GM19043 (cell line): ENCODE measurements around the gene ZNRF3.
"Not testable (repeated sequence)": the region's sequence is repeated elsewhere in the genome, so short reads cannot be mapped to it uniquely, and the experiment has no call there.

Experiments
- ATAC-seq: cut with Tn5 transposase; IDR thresholded peaks from one replicate; pipeline ENCODE4 v1.9.1; 2021; ENCODE audit warnings: low read depth; ENCODE audit not compliant: unreplicated experiment

Gene ZNRF3

GRCh38 chr22:29000641-29001040, 117.3 kb downstream of the ZNRF3 start:
- ATAC-seq = no peak

DNA sequence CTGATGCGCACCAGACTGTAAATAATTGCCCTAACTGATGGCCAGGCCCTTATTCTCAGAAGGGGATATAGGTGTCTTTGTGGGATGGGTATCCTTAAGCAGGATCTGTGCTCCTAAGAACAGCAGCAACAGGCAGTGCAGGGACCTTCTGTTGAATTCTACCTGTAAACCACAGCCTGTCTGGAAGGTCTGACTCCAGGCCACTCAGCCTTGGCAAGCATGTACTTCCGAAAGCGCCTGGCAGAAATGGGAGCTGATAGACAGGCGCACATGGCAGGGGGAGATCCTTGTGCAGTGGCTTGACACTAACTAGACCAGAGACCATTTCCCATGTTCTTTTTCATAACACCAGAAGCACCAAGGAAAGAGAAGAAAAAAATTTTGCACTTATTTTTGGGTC, 119.2 kb downstream of the ZNRF3 start:
- ATAC-seq = no peak

DNA sequence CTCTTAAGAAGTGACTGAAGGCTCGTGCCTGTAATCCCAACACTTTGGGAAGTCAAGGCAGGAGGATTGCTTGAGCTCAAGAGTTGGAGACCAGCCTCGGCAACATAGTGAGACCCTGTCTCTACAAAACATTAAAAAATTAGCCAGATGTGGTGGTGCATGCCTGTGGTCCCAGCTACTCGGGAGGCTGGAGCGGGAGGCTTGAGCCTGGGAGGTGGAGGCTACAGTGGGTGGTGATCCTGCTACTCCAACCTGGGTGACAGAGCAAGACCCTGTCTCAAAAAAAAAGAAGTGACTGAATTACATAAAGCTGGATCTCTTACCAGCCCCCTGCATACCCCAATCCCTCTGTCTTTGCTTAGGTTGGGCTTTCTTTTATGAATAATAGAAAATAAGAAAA, 120.2 kb downstream of the ZNRF3 start:
- ATAC-seq = no peak

DNA sequence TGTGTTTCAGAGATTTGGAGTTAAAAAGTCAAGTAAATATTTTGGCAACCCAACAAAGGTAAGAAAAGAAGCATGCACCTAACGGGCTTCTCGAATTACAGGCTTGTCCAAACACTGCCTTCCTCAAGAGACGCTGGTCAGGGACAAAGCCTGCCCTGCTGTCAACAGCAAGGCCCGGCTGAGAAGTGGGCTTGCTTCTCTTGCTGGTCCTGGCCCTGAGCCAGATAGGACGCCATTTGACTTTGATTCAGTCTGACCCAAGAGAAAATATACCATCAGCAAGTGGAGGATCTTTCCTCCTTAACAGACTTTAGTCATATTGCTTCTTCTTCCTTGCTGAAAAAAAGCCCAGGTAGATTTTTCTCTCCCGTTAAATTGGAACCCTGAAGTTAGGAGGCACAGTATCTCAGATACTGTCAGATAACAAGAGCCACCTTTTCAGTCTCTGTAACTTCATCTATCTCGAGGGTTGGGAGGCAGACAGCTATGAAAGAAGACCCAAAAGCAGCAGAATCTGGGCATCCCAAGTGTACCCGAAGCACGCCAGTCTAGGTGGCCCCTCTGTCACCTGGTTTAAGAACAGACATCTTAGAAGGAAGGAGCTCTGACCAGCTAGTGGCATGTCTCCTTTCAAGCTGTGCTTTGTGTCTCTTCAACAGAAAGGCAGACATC, 120.7 kb downstream of the ZNRF3 start:
- no peak for ATAC-seq

DNA sequence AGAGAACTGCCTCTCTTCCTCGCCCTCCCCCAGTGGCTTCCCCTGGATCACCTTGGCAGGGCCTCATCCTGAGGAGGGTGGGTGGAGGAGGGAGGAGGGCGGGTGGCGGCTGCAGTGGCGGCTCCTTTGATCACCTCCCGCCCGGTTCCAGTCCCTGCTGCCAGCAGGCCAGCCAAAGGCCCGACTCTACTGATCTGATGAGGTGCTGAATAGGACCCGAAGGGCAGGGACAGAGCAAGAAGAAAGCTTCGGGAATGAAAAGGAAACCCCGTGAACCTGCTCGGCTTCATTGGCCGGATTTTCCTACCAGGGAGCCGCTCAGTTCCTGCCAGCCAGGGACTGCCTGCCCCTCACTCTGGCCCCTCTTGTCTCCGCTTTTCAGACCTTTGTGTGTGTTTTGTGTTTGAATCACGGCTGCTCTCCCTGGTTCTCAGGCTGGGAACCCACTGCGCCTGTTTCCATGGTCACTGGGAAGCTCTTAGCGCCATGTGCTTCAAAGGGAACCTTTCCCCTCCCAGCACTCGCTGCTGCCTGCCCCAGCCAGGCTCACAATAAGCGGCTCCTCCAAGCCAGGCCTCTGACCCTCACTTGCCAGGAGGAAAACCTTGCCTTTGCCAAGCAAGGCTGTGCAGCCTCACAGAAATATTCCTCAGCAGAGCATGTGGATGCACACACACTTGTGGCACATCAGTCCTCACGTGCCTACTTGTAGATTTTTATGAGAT, 121.4 kb downstream of the ZNRF3 start:
- no peak for ATAC-seq

DNA sequence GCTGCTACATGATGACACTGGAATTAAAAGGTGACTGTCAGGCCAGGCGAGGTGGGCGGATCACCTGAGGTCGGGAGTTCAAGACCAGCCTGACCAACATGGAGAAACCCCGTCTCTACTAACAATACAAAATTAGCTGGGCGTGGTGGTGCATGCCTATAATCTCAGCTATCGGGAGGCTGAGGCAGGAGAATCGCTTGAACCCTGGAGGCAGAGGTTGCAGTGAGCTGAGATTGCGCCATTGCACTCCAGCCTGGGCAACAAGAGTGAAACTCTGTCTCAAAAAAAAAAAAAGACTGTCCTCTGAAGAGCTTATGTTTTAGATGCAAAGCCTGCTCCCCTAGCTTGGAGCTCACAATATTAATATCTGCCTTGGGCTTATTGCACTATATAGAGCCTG, 122.4 kb downstream of the ZNRF3 start:
- ATAC-seq = not testable (repeated sequence)

- no peak for ATAC-seq
Measured at GRCh38 chr22:29006346-29006745, 123.0 kb downstream of the ZNRF3 start.

DNA sequence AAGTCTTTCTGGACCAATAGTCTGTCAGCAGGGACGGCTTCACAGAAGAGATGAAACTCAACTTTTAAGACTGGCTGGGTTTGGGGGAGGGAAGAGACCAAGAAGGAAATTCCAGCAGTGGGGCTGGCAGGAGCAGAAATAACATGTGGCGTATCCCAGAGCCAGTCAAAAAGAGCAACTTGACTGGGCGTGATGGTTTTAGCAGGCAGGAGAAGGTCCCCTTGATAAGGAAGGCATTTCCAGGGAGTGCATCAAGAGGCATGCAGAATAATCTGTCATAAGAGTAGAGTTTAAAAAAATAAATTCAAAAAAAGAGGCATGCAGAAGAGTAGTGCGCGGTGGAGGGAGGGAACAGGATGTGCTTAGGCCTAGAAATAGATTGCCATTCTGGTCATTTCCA, 125.8 kb downstream of the ZNRF3 start:
- ATAC-seq = no peak

DNA sequence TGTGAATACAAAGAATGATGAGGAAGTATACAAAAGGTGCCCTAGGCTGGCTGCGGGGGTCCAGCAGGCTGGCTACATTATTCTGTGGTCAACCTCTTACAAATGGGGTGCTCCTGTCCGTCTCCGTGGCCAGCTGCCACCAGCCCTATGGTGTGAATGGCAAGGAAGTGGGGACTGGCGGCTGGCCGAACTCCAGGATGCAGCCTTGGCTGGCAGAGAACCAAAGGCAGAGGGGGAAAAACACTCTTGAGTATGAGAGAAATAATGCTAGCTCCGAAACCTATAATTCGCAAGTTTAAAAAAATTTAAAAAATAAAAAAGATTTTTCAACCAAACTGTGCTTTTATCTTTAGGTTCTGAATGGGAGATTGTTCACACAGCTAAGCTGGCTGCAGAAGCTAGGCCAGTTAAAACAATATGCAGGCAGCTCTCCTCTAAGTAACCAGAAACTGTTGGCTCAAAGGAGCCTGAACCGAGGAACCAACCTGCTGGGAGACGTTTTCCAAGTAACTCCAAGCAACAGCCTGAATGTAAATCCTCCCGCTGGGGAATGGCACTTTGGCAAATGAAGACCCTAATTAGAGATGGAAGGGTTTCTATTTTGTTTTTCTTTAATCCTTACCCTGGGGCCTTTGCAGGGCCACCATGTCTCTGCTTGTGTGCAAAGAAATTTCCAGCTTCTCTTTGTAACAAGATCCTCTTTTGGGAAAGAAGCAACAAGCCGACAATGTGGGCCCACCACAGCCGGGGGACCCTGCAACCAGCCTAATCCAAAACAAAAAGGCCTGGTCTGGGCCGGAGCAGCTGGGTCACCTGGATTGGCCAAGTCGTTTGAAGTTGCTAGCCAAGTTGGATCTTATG, 128.1 kb downstream of the ZNRF3 start:
- ATAC-seq = no peak

- no peak for ATAC-seq
Measured at GRCh38 chr22:29012101-29012433, 128.7 kb downstream of the ZNRF3 start.

GRCh38 chr22:29012952-29013351, 129.6 kb downstream of the ZNRF3 start:
- no peak for ATAC-seq

DNA sequence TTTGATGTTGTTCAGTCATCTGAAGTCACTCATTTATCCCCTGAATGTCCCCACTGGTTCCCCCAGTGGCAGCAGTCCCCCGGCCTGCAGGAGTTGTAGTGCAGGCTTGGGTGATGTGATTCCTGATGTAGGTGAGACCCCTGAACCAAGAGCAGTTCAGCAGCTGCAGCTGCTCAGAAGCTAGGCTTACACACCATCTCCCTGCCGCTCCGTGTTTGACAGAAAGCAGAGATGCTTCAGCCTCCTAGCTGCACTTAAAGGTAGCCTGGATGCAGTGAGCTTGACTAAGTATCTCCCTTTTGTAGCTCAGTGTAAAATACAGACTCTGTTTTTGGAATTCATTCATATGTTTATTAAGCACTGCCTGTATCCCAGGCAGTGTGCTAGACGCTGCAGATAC, 130.9 kb downstream of the ZNRF3 start:
- ATAC-seq = no peak

GRCh38 chr22:29014773-29015172, 131.4 kb downstream of the ZNRF3 start:
- no peak for ATAC-seq

- ATAC-seq = no peak
Measured at GRCh38 chr22:29016067-29016938, 132.9 kb downstream of the ZNRF3 start.

DNA sequence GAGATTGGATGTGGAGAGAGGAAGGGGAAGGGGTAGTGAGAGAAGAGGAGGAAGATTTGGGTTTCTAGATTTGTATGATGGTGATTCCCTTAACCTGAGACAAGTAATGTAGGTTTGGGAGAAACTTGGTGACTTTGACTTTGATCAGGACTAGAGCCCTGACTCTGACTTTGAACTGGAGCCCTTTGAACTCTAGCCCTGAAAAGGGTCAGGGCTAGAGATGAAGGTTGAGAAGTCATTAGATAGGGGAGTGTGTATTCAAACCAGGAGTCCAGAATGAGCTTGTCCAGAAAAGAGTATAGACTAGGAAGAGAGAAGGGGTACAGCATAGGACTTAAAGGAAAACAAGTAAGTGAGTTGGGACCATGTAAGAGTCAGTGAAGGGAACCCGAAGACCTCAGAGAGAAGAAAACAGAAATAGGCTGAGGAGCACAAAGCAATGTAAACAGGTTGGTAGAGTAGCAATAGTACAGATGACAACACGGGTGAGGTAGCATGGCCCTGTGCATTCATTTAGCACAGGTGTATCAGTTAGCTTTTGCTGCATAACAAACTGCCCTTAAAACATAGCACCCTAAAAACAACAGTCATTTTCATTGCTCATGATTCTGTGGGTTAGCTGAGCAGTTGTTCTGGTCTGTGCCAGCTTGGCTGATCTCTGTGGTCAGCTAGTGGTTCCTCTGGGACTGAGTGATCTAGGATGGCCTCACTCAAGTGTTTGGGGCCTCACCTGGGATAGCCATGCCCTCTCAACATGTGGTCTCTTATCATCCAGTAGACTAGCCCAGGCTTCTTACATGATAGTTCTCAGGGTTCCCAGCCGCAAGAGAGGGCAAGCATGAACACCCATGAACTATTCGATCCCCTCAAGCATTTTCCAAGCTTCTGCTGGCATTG, 135.2 kb downstream of the ZNRF3 start:
- no peak for ATAC-seq

GRCh38 chr22:29022101-29022817, 138.9 kb downstream of the ZNRF3 start:
- ATAC-seq = no peak

DNA sequence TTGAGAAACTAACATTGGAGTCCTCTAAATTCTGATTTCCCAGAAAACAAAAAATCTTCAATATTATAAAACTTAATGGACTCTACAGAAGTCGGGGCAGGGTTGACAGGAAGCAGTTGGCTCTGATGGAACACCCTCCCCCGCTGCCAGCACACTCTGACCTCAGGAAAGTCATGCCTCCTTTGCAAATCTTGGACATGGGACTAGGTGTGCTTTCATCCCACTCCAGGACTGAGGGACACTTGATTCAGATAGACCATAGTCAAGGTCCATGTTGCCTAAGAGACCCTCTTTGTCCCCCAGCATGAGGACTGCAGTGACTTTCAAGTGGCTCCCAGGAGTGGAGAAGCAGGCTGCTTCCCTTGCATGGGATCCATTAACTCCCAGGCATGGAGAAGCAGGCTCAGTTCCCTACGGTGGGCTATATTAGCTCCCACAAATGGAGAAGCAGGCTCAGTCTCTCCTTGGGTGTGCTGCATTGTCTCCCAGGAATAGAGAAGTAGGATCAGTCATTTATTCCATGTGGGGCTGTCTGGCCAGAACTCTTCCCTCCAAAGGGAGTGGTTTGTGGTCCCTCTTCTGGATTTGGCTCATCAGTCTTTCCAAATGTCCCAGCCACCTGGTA, 139.9 kb downstream of the ZNRF3 start:
- no peak for ATAC-seq

- no peak for ATAC-seq
Measured at GRCh38 chr22:29026579-29026978, 143.2 kb downstream of the ZNRF3 start.

- no peak for ATAC-seq
Measured at GRCh38 chr22:29028468-29028867, 145.1 kb downstream of the ZNRF3 start.
